Prostate gland (tissue), 2 donors: ENCODE results near the gene JMJD1C.

Experiments used
- POLR2AphosphoS5 ChIP-seq: sonication (generic); formaldehyde crosslinking; IDR thresholded peaks from one replicate; pipeline ENCODE4 v1.6.1; 2017; ENCODE audit warnings: antibody characterized with exemption
- TF ChIP-seq, protein P1 (sequence below), 4 experiments: fragments of 200-600 bp in 2 of 4; fragments of 450-650 bp in 2 of 4; sonication (generic) in 2 of 4; IDR thresholded peaks; 1 replicate in 3 of 4; 2 replicates in 1 of 4; pipeline ENCODE4 v1.5.1; 2016 to 2019; ENCODE audit warnings: antibody characterized with exemption in 4 of 4, mild to moderate bottlenecking in 2 of 4, moderate library complexity in 2 of 4

DNA sequence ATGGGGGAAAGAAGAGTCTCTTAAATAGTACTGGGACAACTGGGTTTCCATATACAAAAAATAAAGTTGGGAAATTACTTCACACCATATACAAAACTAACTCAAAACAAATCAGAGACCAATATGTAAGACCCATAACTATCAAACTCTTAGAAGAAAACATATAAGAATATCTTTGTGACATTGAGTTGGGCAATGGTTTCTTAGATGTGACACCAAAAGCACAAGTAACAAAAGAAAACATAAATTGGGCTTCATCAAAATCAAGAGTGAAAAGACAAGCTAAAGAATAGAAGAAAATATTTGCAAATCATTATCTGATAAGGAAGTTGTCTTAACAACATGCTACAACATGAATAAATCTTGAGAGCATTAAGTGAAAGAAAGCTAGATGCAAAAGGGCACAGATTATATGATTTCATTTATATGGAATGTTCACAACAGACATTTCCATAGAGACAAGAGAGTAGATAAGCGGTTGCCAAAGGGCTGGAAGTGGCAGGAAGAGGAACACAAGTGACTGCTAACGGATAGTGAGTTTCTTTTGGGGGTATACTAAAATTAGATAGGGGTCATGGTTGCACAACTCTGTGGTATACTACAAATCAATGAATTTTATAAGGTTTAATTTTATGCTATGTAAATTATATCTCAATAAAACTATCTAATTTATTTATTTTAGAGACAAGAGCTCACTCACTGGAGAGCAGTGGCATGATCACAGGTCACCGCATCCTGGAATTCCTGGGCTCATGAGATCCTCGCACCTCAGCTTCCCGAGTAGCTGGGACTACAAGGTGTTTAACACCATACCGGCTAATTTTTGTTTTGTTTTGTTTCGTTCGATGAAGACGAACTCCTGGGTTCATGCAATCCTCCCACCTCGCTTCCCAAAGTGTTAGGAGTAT, 35.4 kb downstream of the JMJD1C start:
- no peak for TF ChIP-seq POLR2AphosphoS5
- TF ChIP-seq, protein P1, sequence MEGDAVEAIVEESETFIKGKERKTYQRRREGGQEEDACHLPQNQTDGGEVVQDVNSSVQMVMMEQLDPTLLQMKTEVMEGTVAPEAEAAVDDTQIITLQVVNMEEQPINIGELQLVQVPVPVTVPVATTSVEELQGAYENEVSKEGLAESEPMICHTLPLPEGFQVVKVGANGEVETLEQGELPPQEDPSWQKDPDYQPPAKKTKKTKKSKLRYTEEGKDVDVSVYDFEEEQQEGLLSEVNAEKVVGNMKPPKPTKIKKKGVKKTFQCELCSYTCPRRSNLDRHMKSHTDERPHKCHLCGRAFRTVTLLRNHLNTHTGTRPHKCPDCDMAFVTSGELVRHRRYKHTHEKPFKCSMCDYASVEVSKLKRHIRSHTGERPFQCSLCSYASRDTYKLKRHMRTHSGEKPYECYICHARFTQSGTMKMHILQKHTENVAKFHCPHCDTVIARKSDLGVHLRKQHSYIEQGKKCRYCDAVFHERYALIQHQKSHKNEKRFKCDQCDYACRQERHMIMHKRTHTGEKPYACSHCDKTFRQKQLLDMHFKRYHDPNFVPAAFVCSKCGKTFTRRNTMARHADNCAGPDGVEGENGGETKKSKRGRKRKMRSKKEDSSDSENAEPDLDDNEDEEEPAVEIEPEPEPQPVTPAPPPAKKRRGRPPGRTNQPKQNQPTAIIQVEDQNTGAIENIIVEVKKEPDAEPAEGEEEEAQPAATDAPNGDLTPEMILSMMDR (IDR thresholded peaks at IDR 0.05) = no peak
